GM18520 (cell line): ENCODE results near the gene NKAP.
A peak's percentile ranks its signal among the peaks of the same experiment; 100 is the strongest.
"Not testable (repeated sequence)": the region's sequence is repeated elsewhere in the genome, so short reads cannot be mapped to it uniquely, and the experiment has no call there.

ENCODE experiments used
- ATAC-seq: cut with Tn5 transposase; IDR thresholded peaks from one replicate; pipeline ENCODE4 v1.9.1; 2021; ENCODE audit not compliant: unreplicated experiment

NKAP gene

DNA sequence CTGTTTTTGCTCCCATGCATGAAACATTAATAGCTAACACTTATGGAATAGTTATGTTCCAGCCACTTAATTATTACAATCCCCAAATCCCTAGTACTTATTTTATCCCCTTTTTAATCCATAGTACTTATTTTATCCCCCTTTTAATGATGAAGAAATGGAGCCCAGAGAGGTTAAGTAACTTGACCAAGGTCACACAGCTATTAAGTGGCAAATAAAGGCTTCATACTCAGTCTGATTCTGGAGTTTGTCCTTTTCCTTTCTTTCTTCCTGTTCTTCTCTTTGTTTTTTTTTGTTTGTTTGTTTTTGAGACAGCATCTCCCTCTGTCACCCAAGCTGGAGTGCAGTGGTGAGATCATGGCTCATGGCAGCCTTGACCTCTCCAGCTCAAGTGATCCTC lies 2.2 kb downstream of the NKAP start:
- no peak for ATAC-seq

DNA sequence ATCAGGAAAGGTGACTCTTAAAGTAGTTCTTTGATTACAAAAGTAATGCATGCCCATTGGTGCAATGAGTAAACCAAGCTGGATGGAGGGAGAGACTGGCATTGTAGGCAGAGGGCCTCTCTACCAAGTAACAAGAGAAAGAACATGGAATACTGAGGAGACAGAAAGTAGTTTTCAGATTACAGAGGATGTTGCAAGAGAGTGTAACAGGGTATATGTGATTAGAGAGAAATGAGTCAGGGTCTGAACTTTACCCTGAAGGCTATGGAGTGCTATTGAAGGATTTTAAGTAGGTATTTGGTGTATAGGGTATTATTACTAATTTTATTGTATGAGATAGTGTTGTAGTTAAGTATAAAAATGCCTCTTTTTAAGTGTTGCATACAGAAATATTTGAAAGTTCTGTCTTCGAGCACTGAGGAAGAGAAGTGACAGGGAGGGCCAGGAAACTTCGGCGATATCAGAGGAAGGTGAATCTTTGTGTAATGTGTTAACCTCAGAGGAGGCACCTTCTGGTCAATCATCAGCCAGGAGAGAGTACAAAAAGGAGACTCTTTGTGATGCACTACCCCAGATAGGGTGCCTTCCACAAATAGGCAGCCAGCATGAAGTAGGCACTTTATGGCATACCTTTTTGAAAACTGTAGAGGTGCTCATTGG lies 8.2 kb downstream of the NKAP start:
- no peak for ATAC-seq

DNA sequence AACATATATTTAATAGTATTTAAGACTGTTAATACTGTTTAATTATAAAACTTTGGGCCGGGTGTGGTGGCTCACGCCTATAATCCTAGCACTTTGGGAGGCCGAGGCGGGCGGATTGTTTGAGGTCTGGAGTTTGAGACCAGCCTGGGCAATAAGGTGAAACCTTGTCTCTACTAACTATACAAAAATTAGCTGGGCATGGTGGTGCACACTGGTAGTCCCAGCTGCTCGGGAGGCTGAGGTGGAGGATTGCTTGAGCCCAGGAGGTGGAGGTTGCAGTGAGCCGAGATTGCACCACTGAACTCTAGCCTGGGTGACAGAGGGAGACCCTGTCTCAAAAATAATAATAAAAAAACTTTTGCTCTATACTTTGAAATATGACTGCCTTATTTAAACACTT lies 21.2 kb downstream of the NKAP start:
- ATAC-seq, result not testable (repeated sequence)

DNA sequence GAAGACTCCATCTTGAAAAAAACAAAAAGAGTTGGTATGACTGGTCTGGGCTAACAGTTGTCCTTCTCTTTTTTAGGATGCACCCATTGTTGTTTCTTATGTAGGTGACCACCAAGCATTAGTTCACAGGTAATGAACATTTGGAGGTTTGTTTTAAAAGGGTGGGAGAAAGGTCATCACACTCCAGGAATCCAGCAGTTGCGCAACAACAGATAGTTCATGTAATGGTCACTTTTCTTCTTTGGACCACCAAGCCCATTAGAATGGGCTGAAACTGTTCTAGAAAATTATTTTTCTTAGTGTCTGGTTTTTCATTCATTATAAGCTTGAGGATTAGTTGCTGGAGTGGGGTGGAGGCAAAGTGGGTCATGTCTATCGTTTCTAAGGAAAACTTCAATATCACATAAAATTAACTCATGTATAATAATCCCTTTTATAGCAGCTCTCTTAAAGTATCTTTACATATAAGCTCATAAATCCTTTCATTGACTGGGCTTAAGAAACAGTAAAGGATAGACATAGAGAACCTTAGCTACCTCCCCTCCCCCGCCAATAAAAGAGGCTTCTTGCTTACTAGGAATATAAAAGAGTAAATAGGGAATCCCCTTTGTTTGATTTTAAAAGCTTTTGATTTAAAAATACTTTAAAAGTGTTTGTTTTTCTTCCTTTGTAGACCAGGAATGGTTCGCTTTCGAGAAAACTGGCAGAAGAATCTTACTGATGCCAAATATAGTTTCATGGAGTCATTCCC lies 23.5 kb downstream of the NKAP start:
- ATAC-seq, result no peak

DNA sequence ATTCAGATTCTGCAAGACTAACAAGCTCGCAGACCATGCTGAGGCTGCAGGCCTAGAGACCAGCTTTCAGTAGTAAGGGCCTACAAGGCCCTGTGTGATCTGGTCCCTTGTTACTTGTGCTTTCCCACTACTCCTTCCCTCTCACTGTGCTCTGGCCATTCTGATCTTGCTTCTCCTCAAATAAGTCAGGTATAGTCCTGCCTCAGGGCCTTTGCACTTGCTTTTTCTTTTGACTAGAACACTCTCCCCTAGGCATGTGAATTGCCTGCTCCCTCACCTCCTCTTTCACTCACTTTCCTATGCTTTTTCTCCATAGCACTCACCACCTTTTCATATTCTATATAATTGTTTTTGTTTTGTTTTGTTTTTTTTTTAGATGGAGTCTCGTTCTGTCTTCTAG lies 25.7 kb downstream of the NKAP start:
- ATAC-seq, result no peak

DNA sequence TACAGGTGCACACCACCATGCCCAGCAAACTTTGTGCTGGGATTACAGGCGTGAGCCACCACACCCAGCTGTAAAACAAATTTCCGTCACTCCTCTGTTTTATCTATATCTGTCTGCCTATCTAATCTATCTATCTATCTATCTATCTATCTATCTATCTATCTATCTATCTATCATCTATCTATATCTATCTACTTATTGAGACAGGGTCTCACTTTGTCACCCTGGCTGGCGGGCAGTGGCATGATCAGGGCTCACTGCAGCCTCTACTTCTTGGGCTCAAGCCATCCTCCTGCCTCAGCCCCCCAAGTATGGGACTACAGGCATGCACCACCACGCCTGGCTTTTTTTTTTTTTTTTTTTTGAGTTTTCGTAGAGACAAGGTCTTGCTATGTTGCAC lies 27.2 kb downstream of the NKAP start:
- no peak for ATAC-seq

DNA sequence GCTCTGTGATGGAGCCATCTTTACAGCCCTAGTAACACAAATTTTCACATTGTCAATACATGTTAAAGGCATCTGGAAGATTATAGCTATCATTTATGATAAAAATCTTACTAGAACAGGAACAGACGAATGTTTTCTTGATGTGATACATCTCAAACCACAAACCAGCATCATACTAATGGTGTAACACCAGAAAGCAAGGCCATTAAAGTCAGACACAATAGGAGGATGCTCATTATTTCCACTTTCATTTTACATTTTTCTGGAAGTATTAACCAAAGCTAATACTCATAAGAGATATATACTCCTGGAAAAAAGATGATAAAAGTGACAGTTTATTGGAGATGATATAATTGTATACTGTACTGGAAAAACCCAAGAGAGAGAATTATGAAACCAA lies 42.6 kb downstream of the NKAP start:
- no peak for ATAC-seq

DNA sequence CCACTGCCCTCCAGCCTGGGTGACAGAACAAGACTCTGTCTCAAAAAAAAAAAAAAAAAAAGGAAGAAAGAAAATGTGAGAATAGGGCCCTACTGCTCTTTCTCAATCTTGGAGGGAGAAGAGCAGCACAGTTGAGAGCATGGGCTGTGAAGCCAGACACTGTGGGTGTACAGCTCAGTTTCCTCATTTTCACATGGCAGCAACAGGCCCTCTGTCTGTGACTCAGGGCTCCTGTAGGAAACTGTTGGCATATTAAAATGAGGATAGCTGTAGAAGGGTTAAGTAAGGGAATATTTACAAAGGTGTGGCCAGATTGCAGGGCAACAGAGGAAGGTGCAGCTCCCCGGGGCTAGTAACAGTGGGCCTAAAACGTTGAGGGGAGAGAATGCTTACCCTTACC lies 44.4 kb downstream of the NKAP start:
- no peak for ATAC-seq

DNA sequence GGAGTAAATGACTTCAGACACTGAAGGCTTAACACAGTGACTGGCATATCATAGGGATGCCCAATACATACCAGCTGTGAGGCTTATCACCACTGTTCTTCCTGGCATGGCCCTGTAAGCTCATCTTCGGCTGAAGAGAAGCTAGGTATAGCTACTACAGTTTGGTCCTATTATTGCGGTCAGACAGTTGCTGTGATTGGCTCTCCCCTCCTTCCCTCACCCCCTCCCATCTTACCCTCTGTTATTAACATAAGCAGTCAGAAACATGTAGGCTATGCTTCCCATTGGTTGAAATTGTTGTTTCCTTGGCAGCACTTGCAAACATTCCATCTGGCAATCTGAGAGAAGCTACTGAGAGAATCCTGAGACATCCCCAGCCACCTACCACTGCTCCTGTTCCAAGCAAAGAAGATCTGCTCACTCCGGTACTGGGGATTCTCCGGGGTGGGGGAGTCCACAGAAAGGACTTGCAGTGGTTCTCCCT lies 47.7 kb downstream of the NKAP start, which contains the start of gene AKAP14:
Gene AKAP14 (plus strand): TSS at position 51 of the 484 bp plus-strand sequence. CDS start 7,331 bp downstream, outside the sequence.
- ATAC-seq, result no peak

DNA sequence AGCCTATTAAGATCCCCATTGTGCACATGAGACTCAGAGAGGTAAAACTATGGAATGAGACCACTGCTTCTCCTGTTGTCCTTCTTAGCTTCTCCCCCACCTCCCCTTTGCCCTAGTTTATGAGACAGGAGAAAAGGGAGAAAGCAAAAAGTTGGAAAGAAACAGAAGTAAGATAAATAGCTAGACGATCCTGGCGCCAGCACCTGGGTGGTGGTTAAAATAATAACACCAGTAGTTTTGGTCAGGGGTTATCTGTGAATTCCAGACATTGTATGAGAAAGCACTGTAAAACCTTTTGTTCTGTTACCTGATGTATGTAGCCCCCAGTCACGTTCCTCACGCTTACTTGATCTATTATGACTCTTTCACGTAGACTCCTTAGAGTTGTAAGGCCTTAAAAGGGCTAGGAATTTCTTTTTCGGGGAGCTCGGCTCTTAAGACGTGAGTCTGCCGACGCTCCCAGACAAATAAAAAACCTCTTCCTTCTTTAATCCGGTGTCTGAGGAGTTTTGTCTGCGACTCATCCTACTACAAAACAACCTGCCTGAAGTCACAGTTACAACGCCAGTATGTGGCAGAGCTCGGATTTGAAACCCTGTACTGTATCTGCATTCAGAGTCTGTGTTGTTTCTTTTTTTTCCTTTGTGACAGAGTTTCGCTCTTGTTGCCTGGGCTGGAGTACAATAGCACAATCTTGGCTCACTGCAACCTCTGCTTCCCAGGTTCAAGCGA lies 51.4 kb downstream of the NKAP start:
- not testable (repeated sequence) for ATAC-seq

DNA sequence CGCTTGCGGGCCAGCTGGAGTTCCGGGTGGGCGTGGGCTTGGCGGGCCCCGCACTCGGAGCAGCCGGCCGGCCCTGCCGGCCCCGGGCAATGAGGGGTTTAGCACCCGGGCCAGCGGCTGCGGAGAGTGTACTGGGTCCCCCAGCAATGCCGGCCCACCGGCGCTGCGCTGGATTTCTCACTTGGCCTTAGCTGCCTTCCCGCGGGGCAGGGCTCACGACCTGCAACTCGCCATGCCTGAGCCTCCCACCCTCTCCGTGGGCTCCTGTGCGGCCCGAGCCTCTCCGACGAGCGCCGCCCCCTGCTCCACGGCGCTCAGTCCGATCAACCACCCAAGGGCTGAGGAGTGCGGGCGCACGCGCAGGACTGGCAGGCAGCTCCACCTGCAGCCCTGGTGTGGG lies 52.9 kb downstream of the NKAP start:
- not testable (repeated sequence) for ATAC-seq

DNA sequence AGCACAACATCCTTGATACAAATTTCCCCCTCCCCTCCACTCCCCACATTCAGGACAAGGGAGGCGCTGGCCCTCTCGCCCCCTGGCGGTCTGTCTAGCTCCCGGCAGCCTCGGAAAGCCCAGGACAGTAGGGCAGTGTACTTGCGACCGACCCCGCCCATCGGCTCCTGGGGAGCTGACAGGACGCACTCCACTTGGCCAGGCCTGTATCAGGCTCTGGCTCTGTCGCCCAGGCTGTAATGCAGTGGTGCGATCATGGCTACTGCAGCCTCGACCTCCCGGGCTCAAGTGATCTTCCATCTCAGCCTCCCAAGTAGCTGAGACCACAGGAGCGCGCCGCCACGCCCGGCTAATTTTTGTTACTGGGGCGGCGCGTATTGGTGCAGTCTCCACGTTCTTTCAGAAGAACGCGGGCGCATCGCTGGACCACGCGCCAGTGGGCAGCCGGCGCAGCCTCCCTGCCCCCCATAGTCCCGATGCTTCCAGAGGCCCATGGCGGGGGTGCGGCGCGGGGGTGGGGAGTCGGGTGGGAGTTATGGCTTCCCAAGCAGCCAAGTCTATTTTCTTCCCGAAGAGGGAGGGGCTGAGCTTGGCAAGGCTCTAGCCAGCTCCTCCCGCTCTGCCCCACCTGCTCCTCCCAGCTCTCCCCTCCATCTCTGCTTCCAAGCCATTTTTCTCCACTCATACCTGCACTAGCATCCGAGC lies 55.7 kb downstream of the NKAP start:
- ATAC-seq, result peak; percentile 52

DNA sequence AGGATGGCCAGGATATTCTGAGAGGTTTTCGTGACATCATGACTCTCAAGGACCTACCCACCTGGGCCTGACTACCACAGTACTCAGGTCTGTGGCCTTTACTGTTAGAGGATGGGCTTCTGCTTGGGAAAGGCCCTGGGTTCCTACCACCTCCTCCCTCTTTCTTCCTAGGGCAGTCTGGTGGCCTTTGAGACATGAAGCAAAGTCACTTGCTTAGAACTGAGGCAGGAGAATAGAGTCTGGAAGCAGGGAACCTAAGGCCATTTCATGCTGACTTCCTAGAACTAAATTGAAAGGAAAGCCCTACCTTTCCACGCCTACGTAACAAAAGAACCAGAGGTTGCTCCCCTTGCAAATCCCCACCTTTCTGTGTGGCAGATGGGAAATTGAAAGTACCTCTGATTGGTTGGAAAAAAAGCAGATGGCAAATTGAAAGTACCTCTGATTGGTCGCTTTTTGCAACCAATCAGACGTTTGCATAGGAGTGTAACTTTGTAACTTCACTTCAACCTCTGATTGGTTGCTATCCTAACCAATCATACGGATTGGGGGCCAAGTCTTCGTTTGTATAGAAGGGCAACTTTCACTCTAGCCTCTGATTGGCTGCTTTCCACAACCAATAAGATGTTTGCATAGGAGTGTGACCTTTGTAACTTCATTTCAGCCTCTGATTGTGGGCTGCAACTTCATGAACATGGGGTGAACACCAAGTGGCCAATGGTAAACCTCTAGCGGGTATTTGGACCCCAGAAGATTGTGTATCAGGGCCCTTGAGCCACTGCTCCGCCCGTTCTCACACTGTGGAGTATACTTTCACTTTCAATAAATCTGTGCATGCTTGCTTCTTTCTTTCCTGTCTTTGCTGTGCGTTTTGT lies 57.8 kb downstream of the NKAP start:
- ATAC-seq, result no peak

DNA sequence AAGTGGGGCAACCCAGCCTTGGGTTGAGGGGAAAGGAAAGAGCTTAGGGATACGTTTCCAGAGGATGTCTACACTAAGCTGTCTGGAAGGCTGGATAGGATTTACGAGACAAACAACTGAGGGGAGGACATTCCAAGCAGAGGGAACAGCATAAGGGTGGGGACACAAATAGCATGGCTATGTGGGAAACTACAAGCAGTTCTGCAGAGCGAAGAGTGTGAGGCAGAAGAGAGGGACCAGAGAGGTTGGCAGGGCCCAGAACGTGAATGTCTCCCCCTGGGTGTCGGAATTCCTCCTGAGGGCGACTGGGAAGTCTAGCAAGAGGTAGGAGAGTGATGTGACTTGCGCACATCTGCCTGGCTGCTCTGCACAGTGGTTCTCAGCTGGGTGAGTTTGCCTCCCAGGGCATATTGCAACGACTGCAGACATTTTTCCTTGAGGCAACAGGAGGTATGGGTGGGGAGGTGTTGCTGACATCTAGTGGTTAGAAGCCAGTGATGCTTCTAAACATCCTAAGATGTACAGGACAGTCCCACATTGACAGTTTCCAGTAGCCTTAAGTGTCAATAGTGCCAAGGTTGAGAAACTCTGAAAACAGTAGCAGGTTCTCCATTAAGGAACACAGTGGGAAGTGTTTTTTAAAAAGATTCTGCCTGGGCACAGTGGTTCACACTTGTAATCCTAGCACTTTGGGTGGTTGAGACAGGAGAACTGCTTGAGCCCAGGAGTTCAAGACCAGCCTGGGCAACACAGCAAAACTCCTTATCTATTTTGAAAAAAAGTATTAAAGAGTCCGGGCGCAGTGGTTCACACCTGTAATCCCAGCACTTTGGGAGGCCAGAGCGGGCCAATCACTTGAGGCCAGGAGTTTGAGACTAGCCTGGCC lies 62.8 kb downstream of the NKAP start:
- ATAC-seq, result no peak

DNA sequence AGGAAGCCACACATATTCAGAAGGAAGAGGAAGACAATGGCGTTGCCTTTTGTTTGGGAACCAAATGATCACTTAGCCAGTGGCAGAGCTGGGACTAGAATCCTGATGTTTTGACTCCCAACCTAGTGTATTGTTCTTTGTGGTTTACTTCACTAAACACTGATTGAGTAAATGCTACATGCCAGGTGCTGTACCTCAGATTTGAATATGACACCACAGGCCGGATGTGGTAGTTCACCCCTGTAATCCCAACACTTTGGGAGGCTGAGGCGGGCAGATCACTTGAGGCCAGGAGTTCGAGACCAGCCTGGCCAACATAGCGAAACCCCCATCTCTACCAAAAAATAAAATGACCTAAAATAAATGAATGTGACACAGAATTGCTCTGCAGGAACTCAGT lies 63.5 kb downstream of the NKAP start:
- ATAC-seq, result no peak

DNA sequence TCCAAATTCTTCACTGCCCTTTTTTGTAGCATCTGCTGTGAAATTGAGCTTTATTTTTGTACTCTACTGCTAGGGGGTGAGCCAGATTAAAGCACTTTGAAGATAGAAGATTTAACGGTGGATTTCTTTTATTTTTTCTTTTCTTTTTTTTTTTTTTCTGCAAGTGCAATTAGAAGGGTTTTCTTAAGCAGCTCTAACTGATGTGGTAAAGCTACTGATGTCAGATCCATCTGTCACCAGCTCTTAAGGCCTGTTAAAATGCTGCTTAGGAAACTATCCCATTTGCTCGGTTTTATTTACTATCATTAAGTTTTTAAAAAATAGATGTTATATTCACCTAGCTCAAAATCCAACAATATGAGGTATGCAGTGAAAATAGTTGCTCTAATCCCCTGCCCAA lies 64.8 kb downstream of the NKAP start:
- ATAC-seq, result no peak

DNA sequence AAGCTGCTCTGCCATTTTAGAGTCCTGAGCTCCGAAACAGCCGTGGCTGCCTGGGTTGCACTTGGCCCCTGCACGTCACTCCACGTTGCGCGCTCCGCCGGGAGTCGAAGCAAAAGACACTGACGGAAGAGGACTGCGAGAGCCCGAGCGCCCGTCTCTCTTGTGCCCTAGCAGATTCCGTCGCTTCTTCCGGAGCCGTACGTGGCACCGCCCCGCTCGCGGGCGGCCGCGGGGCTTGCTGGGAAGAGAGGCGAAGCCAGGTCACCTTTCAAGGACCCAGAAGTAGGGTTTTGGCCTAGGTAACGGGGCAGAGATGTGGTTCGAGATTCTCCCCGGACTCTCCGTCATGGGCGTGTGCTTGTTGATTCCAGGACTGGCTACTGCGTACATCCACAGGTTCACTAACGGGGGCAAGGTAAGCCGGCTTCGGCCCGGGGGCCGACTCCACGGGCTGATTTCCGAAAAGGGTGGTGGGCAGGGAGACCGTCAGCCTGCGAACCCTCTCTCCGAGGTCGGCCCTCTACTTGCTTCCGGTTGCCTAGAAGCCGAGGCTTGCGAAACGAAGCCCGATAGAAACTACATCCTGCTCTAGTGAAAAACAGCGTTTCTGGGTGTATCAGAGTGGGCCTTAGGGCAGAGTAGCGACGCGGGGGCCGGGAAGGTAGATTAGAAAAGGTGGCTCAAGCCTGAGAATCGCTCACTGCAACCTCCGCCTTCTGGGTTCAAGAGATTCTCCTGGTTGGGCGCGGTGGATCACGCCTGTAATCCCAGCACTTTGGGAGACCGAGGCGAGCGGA lies 71.8 kb downstream of the NKAP start, which contains the start of the genes NDUFA1 and RNF113A:
Gene NDUFA1 (plus strand): TSS at position 234 of the 797 bp plus-strand sequence. CDS start 80 bp downstream, at position 314.
Gene RNF113A (minus strand): TSS at position 135 of the 797 bp plus-strand sequence. CDS start 120 bp downstream, at position 15.
- ATAC-seq, result peak; percentile 94

DNA sequence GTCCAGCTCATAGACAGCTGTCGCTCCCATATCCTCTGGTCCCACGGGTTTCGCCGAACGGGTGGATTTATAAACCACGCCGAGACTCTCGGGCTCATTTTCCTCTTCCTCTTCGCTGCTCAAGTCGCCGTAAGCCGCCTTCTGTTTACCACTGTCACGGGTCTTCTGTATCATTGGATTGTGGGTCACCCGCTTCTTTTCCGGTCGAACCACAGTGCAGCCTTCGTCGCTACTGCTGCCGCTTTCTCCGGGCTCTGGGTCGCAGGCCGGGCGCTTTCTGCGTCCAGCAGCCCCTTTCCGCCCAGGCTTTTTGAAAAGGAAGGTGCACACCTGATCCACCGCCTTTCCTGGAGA lies 72.3 kb downstream of the NKAP start:
- peak; percentile 21 for ATAC-seq
